ENCODE measurements around the gene BAZ1A. TPM values are rescaled to one million over a fixed set of nuclear protein-coding genes. Genes with fewer than 3 reads are reported as not detected.

The BAZ1A gene
- total and polyA plus RNA-seq, 2 experiments from 2014 or later: 24.2 to 26.8 TPM

- Histone ChIP-seq H3K27me3 (ENCODE audit: insufficient read depth) (no peaks in the 10 kb centered on the region), H3K4me3 (no peak overlapping the region), H3K9me2 (ENCODE audit: insufficient read depth) (no peaks in the 10 kb centered on the region), H3F3A (replicated peaks; ENCODE audit: low read depth) (no peaks in the 10 kb centered on the region), H3K27ac (ENCODE audit: low read depth) (no peak overlapping the region), H4K20me1 (replicated peaks; ENCODE audit: insufficient read depth) (no peaks in the 10 kb centered on the region), H3K4me2 (no peak overlapping the region), H3K4me1 (ENCODE audit: insufficient read depth) (no peaks in the 10 kb centered on the region), H2AFZ (no peak overlapping the region), H3K36me3 (ENCODE audit: insufficient read depth) (no peaks in the 10 kb centered on the region; the same call in 1 of the 2 replicates), H3K79me2 (replicated peaks; ENCODE audit: insufficient read depth) (no peaks in the 10 kb centered on the region)
- H3K9me3 Mint-ChIP-seq: no peaks in the 10 kb centered on the region
- no peaks in the 10 kb centered on the region for H3K4me1 Mint-ChIP-seq
- ATAC-seq (no peak), DNase-seq (ENCODE audit: low spot score) (no peak)
- peaks cover 22% of the 10 kb centered on the region for H3K36me3 Mint-ChIP-seq (ENCODE audit: low read depth)
- no peak overlapping the region for H3K4me3 Mint-ChIP-seq
- H3K27me3 Mint-ChIP-seq (ENCODE audit: insufficient read depth, low read depth, poor library complexity): peaks cover under 1% of the 10 kb centered on the region
- no peak overlapping the region for H3K27ac Mint-ChIP-seq
- TF ChIP-seq JUNB (IDR thresholded peaks at IDR 0.05; ENCODE audit: unreplicated experiment) (no peak), EZH2phosphoT487 (IDR thresholded peaks at IDR 0.05; ENCODE audit: unreplicated experiment) (no peak), ETS1 (IDR thresholded peaks at IDR 0.05) (no peak), CREB1 (CRISPR knock-in tag; IDR thresholded peaks at IDR 0.05; ENCODE audit: low read depth) (no peak), NANOG (IDR thresholded peaks at IDR 0.05; ENCODE audit: borderline replicate concordance) (no peak), REST (IDR thresholded peaks at IDR 0.05; ENCODE audit: unreplicated experiment) (no peak), CTCF (conservative IDR thresholded peaks at IDR 0.05; ENCODE audit: low read depth in 2 of 2) (no peak), POLR2AphosphoS5 (IDR thresholded peaks at IDR 0.05; ENCODE audit: low read depth) (no peak)
Measured at GRCh38 chr14:34810028-34810427, 65.1 kb downstream of the BAZ1A start.

GRCh38 chr14:34806257-34806656 lies 68.9 kb downstream of the BAZ1A start:
- no peak for ATAC-seq
- no peak overlapping the region for H3K4me3 Mint-ChIP-seq
- H3K36me3 Mint-ChIP-seq (ENCODE audit: low read depth): peaks cover 41% of the 10 kb centered on the region
- TF ChIP-seq CREB1 (CRISPR knock-in tag; IDR thresholded peaks at IDR 0.05; ENCODE audit: low read depth) (no peak), CTCF (conservative IDR thresholded peaks at IDR 0.05; ENCODE audit: low read depth in 2 of 2) (no peak)

More at GRCh38 chr14:34806257-34806656, 68.9 kb downstream of the BAZ1A start:
- no peaks in the 10 kb centered on the region; the same call in 1 of the 2 replicates for H4K20me1 ChIP-seq (replicated peaks; ENCODE audit: insufficient read depth)
- H3K4me2 ChIP-seq: no peak overlapping the region
- no peak for DNase-seq (ENCODE audit: low spot score)
- no peak overlapping the region for H2AFZ ChIP-seq
- H3K27me3 ChIP-seq (ENCODE audit: insufficient read depth): no peaks in the 10 kb centered on the region
- no peak overlapping the region for H3K27ac Mint-ChIP-seq
- H3K36me3 ChIP-seq (ENCODE audit: insufficient read depth): no peaks in the 10 kb centered on the region; the same call in 1 of the 2 replicates
- peaks cover 2% of the 10 kb centered on the region for H3K27me3 Mint-ChIP-seq (ENCODE audit: insufficient read depth, low read depth, poor library complexity)
- no peaks in the 10 kb centered on the region for H3K9me2 ChIP-seq (ENCODE audit: insufficient read depth)
- no peaks in the 10 kb centered on the region for H3K79me2 ChIP-seq (replicated peaks; ENCODE audit: insufficient read depth)
- H3K9me3 Mint-ChIP-seq: no peaks in the 10 kb centered on the region
- no peaks in the 10 kb centered on the region for H3F3A ChIP-seq (replicated peaks; ENCODE audit: low read depth)
- no peaks in the 10 kb centered on the region for H3K4me1 ChIP-seq (ENCODE audit: insufficient read depth)
- no peaks in the 10 kb centered on the region for H3K4me1 Mint-ChIP-seq
- no peak overlapping the region for H3K4me3 ChIP-seq
- no peak overlapping the region for H3K27ac ChIP-seq (ENCODE audit: low read depth)
